ENCODE data around the gene DBET.
"Not testable (repeated sequence)": the region's sequence is repeated elsewhere in the genome, so short reads cannot be mapped to it uniquely, and the experiment has no call there.

GRCh38 chr4:190112879-190113278 is 48.6 kb downstream of the DBET start:
- TF ChIP-seq CTCF (conservative IDR thresholded peaks at IDR 0.05 in 1 of 2, IDR thresholded peaks at IDR 0.05 in 1 of 2; ENCODE audit: extremely low read depth in 1 of 2, insufficient read depth in 1 of 2, low read depth in 1 of 2, low read length in 2 of 2); EZH2 (IDR thresholded peaks at IDR 0.05; ENCODE audit: borderline replicate concordance, low read length): not testable (repeated sequence)
